Muscle of arm (tissue), 12 donors: Measurements from ENCODE around the gene EREG. TPM values are rescaled to one million over a fixed set of nuclear protein-coding genes. Genes with fewer than 3 reads are reported as not detected.

Experiments used
- DNase-seq: peaks from one replicate; pipeline ENCODE4 v3.0.0-alpha.2; 2013
- polyA plus RNA-seq, 12 donors: library from polyadenylated mRNA; unstranded; fragments of 120-200 nt; gene quantifications; one replicate each; pipeline ENCODE4 v1.2.1, GENCODE V29; 2013; ENCODE audit not compliant: insufficient read length in 12 of 12

The EREG gene
- polyA plus RNA-seq, 12 donors = 0.04 to 0.49 (median 0.19) TPM; not detected in 3

DNA sequence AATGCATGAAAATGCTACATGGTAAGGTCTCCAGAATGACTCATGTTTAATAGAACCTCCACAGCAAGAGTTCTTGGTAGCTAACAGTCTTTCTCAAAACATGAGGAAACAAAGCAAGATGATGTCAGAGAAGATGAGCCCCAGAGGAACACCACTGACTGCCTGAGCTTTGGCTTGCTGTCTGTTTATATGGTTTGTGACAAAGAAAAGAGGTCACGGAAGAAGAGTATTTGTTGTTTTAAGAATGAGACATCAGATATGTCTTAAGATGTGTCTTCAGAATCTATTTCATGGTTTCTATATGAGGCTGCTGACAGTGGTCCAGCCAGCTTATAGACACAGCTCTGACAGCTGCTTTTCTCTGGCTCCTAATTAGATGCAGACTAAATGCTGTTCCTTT lies 61.2 kb downstream of the EREG start:
- no peak for DNase-seq

- no peak for DNase-seq
These were observed 63.3 kb downstream of the EREG start for GRCh38 chr4:74428276-74428675.

DNA sequence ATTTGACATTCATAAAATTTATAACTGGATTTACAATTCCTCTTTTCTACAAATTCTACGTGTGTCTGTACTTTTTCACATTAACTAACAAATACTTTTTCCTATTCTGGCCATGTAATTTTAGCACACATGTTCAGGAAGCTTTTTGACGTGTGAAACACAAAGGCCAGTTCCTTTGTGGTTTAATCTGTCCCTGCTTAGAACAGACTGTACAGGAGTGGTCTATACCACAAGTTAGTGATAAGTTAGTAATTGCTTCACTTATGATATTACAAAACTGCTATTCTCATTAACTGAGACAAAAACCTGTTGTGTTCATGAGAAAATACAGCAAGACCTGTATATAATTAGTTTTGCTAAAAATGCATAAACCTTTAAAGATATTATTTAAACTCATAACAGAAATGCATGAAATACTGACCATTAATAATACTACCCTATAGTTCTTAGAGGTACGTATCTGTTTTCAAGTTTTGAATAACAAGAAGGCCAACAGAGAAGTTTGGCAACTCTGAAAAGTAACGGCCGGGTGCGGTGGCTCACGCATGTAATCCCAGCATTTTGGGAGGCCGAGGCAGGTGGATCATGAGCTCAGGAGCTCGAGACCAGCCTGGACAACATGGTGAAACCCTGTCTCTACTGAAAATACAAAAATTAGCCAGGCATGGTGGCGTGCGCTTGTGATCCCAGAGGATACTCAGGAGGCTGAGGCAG lies 66.3 kb downstream of the EREG start:
- DNase-seq = no peak

GRCh38 chr4:74433043-74433442 lies 68.1 kb downstream of the EREG start:
- no peak for DNase-seq

GRCh38 chr4:74433541-74434172 lies 68.7 kb downstream of the EREG start:
- DNase-seq = no peak

DNA sequence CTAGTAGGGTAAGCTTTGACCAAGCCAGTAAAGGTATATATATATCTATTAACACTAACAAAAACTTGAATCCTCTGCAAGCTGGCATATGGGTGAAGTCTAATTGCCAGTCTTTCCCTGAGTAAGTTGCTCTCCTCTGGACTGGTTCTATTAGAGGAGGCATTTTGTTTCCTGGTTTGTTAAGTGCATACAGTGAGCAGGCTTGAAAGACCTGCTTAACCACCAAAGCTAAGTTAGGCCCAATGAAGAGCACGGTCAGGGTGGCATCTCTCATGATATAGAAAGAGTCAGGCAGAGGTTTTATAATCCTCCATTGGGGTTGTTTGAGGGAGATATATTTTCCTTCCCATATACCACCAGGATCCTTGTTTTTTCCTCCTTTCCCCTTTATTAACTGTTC lies 70.4 kb downstream of the EREG start:
- DNase-seq = no peak

GRCh38 chr4:74437866-74438265 lies 72.9 kb downstream of the EREG start:
- DNase-seq = no peak

Other genes starting within 250 kb of the EREG start
- gene MTHFD2L, start 207.0 kb upstream of the EREG start, polyA plus RNA-seq = 10 to 100 TPM in 11 of 12 donors, not detected in 1; 13.8 to 22.7 (median 16.5) TPM
- 10 to 100 TPM in 1 of 12 donors, 1 to 10 TPM in 2, under 1 TPM in 3, not detected in 6; 0.53 to 12.1 (median 1.3) TPM for gene EPGN, start 56.7 kb upstream of the EREG start, polyA plus RNA-seq
- 1 to 10 TPM in 1 of 12 donors, under 1 TPM in 4, not detected in 7; 0.19 to 1.8 (median 0.50) TPM for gene AREG, start 80.0 kb downstream of the EREG start, polyA plus RNA-seq